Amniotic stem cell (primary cell): ENCODE results near the gene KAT2A.

Experiments
- DNase-seq: peaks from one replicate; lab custom pipeline; 2025; lab: John Stamatoyannopoulos, UW

Gene KAT2A

GRCh38 chr17:42114118-42114517, 7.0 kb downstream of the KAT2A start:
- no peak for DNase-seq

- DNase-seq: no peak
These were observed 7.7 kb downstream of the KAT2A start for GRCh38 chr17:42113293-42114069.

GRCh38 chr17:42112552-42113176, 8.5 kb downstream of the KAT2A start, which contains the start of gene DHX58:
Gene DHX58, minus strand, starts transcription at chr17:42112714. Its CDS starts 822 bp downstream, at chr17:42111892.
- peak; percentile 73 for DNase-seq

- no peak for DNase-seq
These were observed 9.2 kb downstream of the KAT2A start for GRCh38 chr17:42111871-42112551.

GRCh38 chr17:42111265-42111636, 9.9 kb downstream of the KAT2A start:
- no peak for DNase-seq

GRCh38 chr17:42110301-42111264, 10.6 kb downstream of the KAT2A start:
- DNase-seq: no peak

GRCh38 chr17:42109086-42109485, 12.1 kb downstream of the KAT2A start:
- no peak for DNase-seq

- no peak for DNase-seq
These were observed 13.3 kb downstream of the KAT2A start for GRCh38 chr17:42107597-42108576.

- DNase-seq: no peak
These were observed 14.0 kb downstream of the KAT2A start for GRCh38 chr17:42107124-42107523.

GRCh38 chr17:42106009-42106408, 15.2 kb downstream of the KAT2A start:
- DNase-seq: no peak

- DNase-seq: no peak
These were observed 16.9 kb downstream of the KAT2A start for GRCh38 chr17:42104264-42104663.

GRCh38 chr17:42103221-42103954, 17.8 kb downstream of the KAT2A start:
- no peak for DNase-seq

- DNase-seq: peak; percentile 45
These were observed 19.5 kb downstream of the KAT2A start for GRCh38 chr17:42101513-42102292.

- no peak for DNase-seq
These were observed 22.3 kb downstream of the KAT2A start for GRCh38 chr17:42098730-42099399.

- no peak for DNase-seq
These were observed 23.2 kb downstream of the KAT2A start, which contains the start of gene ZNF385C for GRCh38 chr17:42097691-42098631. Gene ZNF385C, minus strand, starts transcription at chr17:42098473. Its CDS starts 35,417 bp downstream, at chr17:42063056.

- no peak for DNase-seq
These were observed 24.6 kb downstream of the KAT2A start for GRCh38 chr17:42096360-42097111.
